Heart left ventricle (tissue), 16 donors: ENCODE results near the gene NSUN4. TPM values are rescaled to one million over a fixed set of nuclear protein-coding genes. Genes with fewer than 3 reads are reported as not detected.
"Not testable (repeated sequence)": the region's sequence is repeated elsewhere in the genome, so short reads cannot be mapped to it uniquely, and the experiment has no call there.

Experiments used
- ATAC-seq, 4 donors: fragments of 200-7000 bp; cut with Tn5 transposase; one replicate each; pipeline ENCODE4 v1.9.1; 2020 to 2022; ENCODE audit warnings: moderate library complexity in 4 of 4, mild to moderate bottlenecking in 3 of 4, moderate number of reproducible peaks in 1 of 4
- DNase-seq, 5 donors: peaks; one replicate each; pipeline ENCODE4 v3.0.0-alpha.2; 2020
- H3K27ac ChIP-seq, 12 donors: fragments of 200-600 bp; sonication (generic) in 4 of 12; one replicate each; pipeline versions ENCODE4 v1.5.0 to v1.8.0; 2016 to 2022; ENCODE audit warnings: mild to moderate bottlenecking in 2 of 12
- H3K27me3 ChIP-seq, 9 donors: fragments of 200-600 bp; sonication (generic) in 2 of 9; one replicate each; pipeline versions ENCODE4 v1.5.1 to v1.8.0; 2016 to 2022; ENCODE audit warnings: mild to moderate bottlenecking in 3 of 9
- H3K36me3 ChIP-seq, 9 donors: fragments of 200-600 bp; sonication (generic) in 2 of 9; one replicate each; pipeline versions ENCODE4 v1.5.0 to v1.8.0; 2018 to 2022; ENCODE audit warnings: mild to moderate bottlenecking in 2 of 9
- H3K4me1 ChIP-seq, 12 donors: fragments of 200-600 bp; sonication (generic) in 4 of 12; one replicate each; pipeline versions ENCODE4 v1.5.0 to v1.8.0; 2016 to 2022; ENCODE audit warnings: mild to moderate bottlenecking in 3 of 12
- H3K4me3 ChIP-seq, 12 donors: fragments of 200-600 bp; sonication (generic) in 4 of 12; one replicate each; pipeline versions ENCODE4 v1.5.0 to v1.8.0; 2017 to 2022; ENCODE audit warnings: mild to moderate bottlenecking in 9 of 12, moderate library complexity in 4 of 12
- H3K9me3 ChIP-seq, 12 donors: fragments of 200-600 bp; sonication (generic) in 4 of 12; one replicate each; pipeline versions ENCODE4 v1.5.0 to v1.8.0; 2016 to 2022; ENCODE audit warnings: mild to moderate bottlenecking in 1 of 12
- POLR2A ChIP-seq, 2 donors: fragments of 450-650 bp; IDR thresholded peaks; one replicate each; pipeline ENCODE4 v1.6.1; 2017; ENCODE audit warnings: antibody characterized with exemption in 2 of 2, mild to moderate bottlenecking in 2 of 2, moderate library complexity in 2 of 2
- WGBS, 4 donors: extraction: QIAGEN DNeasy Blood & Tissue Kit in 2 of 4; methylation state at CpG; one replicate each; pipeline versions ENCODE4 v1.1.5 to v1.1.7; 2013 to 2018; 5-methylcytosine and 5-hydroxymethylcytosine counted together
- intact Hi-C, 10 donors: fragments of 100-400 bp; cut with DNase I; formaldehyde crosslinking; loops; one replicate each; pipeline versions ENCODE4 v1.11.1 to v1.14.2; 2022
- polyA plus RNA-seq, 2 donors: library from polyadenylated mRNA; stranded (reverse); fragments of 200-250 nt; gene quantifications; one replicate each; pipeline ENCODE4 v1.2.3, GENCODE V29; 2013
- total RNA-seq, 9 donors: library from RNA; depleted of rRNA in 2 of 9; stranded (reverse); fragments of >200 nt in 2 of 9; fragmentation: NEBNext Ultra II Directional in 3 of 9; extraction: Animal tissue kit (Norgen Biotek cat#: 25700) in 3 of 9; gene quantifications; one replicate each; pipeline versions ENCODE4 v1.1.0 to v1.2.4, GENCODE V29; 2016 to 2023
- TF ChIP-seq, protein P1 (sequence below), 12 donors: fragments of 200-600 bp; sonication (generic) in 4 of 12; IDR thresholded peaks; one replicate each; pipeline versions ENCODE4 v1.5.0 to v1.8.0; 2018 to 2022; ENCODE audit warnings: antibody characterized with exemption in 12 of 12, mild to moderate bottlenecking in 5 of 12
- donor health status: ischemic (EF 13 %, LVEDD 7.1; RV severe dilation, severe dysfunction).
- donor health status: healthy with polysubstance abuse.
- donor health status: DM: no; HTN: yes; CAD: no.
- donor health status: DM: no; HTN: no; CAD: no.
- donor health status: ischemic (EF 25% LVEDD 6.9; RV normal size, moderate dysfunction).
- donor health status: ischemic (EF 25% LVEDD 5.7; RV mildly dilated, moderate dysfunction).
- donor health status: healthy.
- donor health status: DM: yes; HTN: yes; CAD: no.
- donor health status: ischemic (EF 35%, LVEDD 5.7; RV mildly dilated, moderate dysfunction).
- donor health status: nonischemic (EF 11% LVEDD 7.7; RV severe dilation, severe dysfunction).
- donor health status: DM: yes; HTN: yes; CAD: no.
- donor health status: PGD.
- donor health status: ischemic (EF 29% LVEDD 5.4; RV normal size, mild dysfunction).
- donor health status: nonischemic (EF 23%, LVEDD 6.1; RV moderate dilation, normal function).

Gene NSUN4
- total and polyA plus RNA-seq, 11 donors, result 8.9 to 18.3 (median 14.0) TPM

- ATAC-seq (no peak), DNase-seq (no peak)
- Histone ChIP-seq H3K36me3 (peaks cover 0 to 100% (median 74%) of the 10 kb centered on the region in 9 donors), H3K4me3 (no peak overlapping the region), H3K4me1 (peaks cover 0 to 9% (median 0%) of the 10 kb centered on the region in 12 donors), H3K9me3 (no peaks in the 10 kb centered on the region), H3K27ac (no peak overlapping the region), H3K27me3 (no peaks in the 10 kb centered on the region)
- intact Hi-C loops, result no loop called here
- 85 to 95% (median 93%) methylated on average over 2 of the region's 2 CpGs for WGBS, 4 donors
- TF ChIP-seq POLR2A (IDR thresholded peaks at IDR 0.05), result no peak
- TF ChIP-seq, protein P1, sequence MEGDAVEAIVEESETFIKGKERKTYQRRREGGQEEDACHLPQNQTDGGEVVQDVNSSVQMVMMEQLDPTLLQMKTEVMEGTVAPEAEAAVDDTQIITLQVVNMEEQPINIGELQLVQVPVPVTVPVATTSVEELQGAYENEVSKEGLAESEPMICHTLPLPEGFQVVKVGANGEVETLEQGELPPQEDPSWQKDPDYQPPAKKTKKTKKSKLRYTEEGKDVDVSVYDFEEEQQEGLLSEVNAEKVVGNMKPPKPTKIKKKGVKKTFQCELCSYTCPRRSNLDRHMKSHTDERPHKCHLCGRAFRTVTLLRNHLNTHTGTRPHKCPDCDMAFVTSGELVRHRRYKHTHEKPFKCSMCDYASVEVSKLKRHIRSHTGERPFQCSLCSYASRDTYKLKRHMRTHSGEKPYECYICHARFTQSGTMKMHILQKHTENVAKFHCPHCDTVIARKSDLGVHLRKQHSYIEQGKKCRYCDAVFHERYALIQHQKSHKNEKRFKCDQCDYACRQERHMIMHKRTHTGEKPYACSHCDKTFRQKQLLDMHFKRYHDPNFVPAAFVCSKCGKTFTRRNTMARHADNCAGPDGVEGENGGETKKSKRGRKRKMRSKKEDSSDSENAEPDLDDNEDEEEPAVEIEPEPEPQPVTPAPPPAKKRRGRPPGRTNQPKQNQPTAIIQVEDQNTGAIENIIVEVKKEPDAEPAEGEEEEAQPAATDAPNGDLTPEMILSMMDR (IDR thresholded peaks at IDR 0.05), result no peak
Observed at GRCh38 chr1:46352363-46352762, 11.8 kb downstream of the NSUN4 start.

DNA sequence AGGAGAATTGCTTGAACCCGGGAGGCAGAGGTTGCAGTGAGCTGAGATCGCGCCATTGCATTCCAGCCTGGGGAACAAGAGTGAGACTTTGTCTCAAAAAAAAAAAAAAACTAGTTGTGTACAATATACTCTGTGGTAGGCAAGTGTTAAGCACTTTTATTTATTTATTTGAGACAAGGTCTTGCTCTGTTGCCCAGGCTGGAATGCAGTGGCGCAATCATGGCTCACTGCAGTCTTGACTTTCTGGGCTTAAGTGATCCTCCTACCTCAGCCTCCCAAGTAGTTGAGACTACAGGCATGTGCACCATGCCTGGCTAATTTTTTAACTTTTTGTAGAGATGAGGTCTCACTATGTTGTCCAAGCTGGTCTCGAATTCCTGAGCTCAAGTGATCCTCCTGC lies 15.3 kb downstream of the NSUN4 start:
- DNase-seq, intact Hi-C loops, H3K27ac ChIP-seq, H3K4me1 ChIP-seq, H3K27me3 ChIP-seq, ATAC-seq, H3K4me3 ChIP-seq, H3K9me3 ChIP-seq: not testable (repeated sequence)
- 82 to 97% (median 88%) methylated on average over 5 of the region's 5 CpGs for WGBS, 4 donors
- H3K36me3 ChIP-seq, result peaks cover 0 to 97% (median 84%) of the 10 kb centered on the region in 9 donors

- WGBS, 4 donors, result 82 to 87% (median 85%) methylated on average over 3 of the region's 3 CpGs
- peaks cover 0 to 96% (median 86%) of the 10 kb centered on the region in 9 donors for H3K36me3 ChIP-seq
- TF ChIP-seq, protein P1 (IDR thresholded peaks at IDR 0.05), result no peak
- TF ChIP-seq POLR2A (IDR thresholded peaks at IDR 0.05), result no peak
- no peak for DNase-seq
- H3K4me1 ChIP-seq, result no peaks in the 10 kb centered on the region
- H3K27me3 ChIP-seq, result no peaks in the 10 kb centered on the region
- no peaks in the 10 kb centered on the region for H3K9me3 ChIP-seq
- intact Hi-C loops, result no loop called here
- H3K27ac ChIP-seq, result no peak overlapping the region
- no peak overlapping the region for H3K4me3 ChIP-seq
- ATAC-seq, result no peak
Observed at GRCh38 chr1:46362158-46362557, 21.6 kb downstream of the NSUN4 start.

GRCh38 chr1:46363121-46363520 lies 22.5 kb downstream of the NSUN4 start:
- no peaks in the 10 kb centered on the region for H3K27me3 ChIP-seq
- no peak for TF ChIP-seq POLR2A (IDR thresholded peaks at IDR 0.05)
- TF ChIP-seq, protein P1 (IDR thresholded peaks at IDR 0.05), result no peak

GRCh38 chr1:46364612-46365011 lies 24.0 kb downstream of the NSUN4 start:
- H3K27me3 ChIP-seq, result no peaks in the 10 kb centered on the region
- no peak for ATAC-seq
- peaks cover 0 to 5% (median 0%) of the 10 kb centered on the region in 12 donors for H3K4me1 ChIP-seq
- peaks cover 0 to 94% (median 79%) of the 10 kb centered on the region in 9 donors for H3K36me3 ChIP-seq
- WGBS, 4 donors, result 77 to 88% (median 87%) methylated on average over 5 of the region's 5 CpGs
- intact Hi-C loops, result no loop called here
- H3K27ac ChIP-seq, result no peak overlapping the region
- no peak for DNase-seq
- no peaks in the 10 kb centered on the region for H3K9me3 ChIP-seq
- no peak for TF ChIP-seq POLR2A (IDR thresholded peaks at IDR 0.05)
- TF ChIP-seq, protein P1 (IDR thresholded peaks at IDR 0.05), result no peak
- H3K4me3 ChIP-seq, result no peak overlapping the region

More at GRCh38 chr1:46363121-46363520, 22.5 kb downstream of the NSUN4 start:
- intact Hi-C loops, result no loop called here
- no peaks in the 10 kb centered on the region for H3K4me1 ChIP-seq
- H3K36me3 ChIP-seq, result peaks cover 0 to 95% (median 84%) of the 10 kb centered on the region in 9 donors
- no peaks in the 10 kb centered on the region for H3K9me3 ChIP-seq
- H3K27ac ChIP-seq, result no peak overlapping the region
- whole genome bisulfite sequencing, 4 donors, result 94 to 99% (median 98%) methylated on average over 5 of the region's 5 CpGs
- ATAC-seq (no peak), DNase-seq (no peak)
- no peak overlapping the region for H3K4me3 ChIP-seq

- Histone ChIP-seq H3K36me3 (peaks cover 0 to 85% (median 71%) of the 10 kb centered on the region in 9 donors), H3K4me1 (peaks cover 0 to 16% (median 0%) of the 10 kb centered on the region in 12 donors)
- WGBS, 4 donors, result 95 to 98% (median 95%) methylated on average over 8 of the region's 8 CpGs
Observed at GRCh38 chr1:46365796-46366195, 25.2 kb downstream of the NSUN4 start.

More at GRCh38 chr1:46365796-46366195, 25.2 kb downstream of the NSUN4 start:
- H3K4me3 ChIP-seq, H3K27me3 ChIP-seq, intact Hi-C loops, H3K27ac ChIP-seq, ATAC-seq, H3K9me3 ChIP-seq, DNase-seq: not testable (repeated sequence)
